Gastroesophageal sphincter (tissue), 4 donors: ENCODE measurements around the gene CACNG1. TPM values are rescaled to one million over a fixed set of nuclear protein-coding genes. Genes with fewer than 3 reads are reported as not detected.

Source experiments
- ATAC-seq: fragments of 150-250 bp; one replicate; pipeline ENCODE4 v1.9.1; 2016; ENCODE audit warnings: mild to moderate bottlenecking, moderate library complexity
- H3K27ac ChIP-seq, 4 donors: fragments of 200-600 bp; sonication (generic) in 3 of 4; 1 replicate in 3 of 4; 2 replicates in 1 of 4; pipeline ENCODE4 v1.5.1; 2016 to 2019
- H3K27me3 ChIP-seq: fragments of 200-600 bp; sonication (generic); one replicate; pipeline ENCODE4 v1.5.1; 2019
- H3K36me3 ChIP-seq, 2 donors: fragments of 200-600 bp; sonication (generic); one replicate each; pipeline ENCODE4 v1.5.1; 2019; ENCODE audit warnings: control low read depth in 1 of 2
- H3K4me1 ChIP-seq, 3 donors: fragments of 200-600 bp; sonication (generic); 1 replicate in 2 of 3; 2 replicates in 1 of 3; pipeline ENCODE4 v1.5.1; 2016 to 2019; ENCODE audit warnings: control low read depth in 2 of 3
- H3K4me3 ChIP-seq, 2 donors: fragments of 200-600 bp; sonication (generic); one replicate each; pipeline ENCODE4 v1.5.1; 2019; ENCODE audit warnings: mild to moderate bottlenecking in 1 of 2, moderate library complexity in 1 of 2
- H3K9me3 ChIP-seq, 3 donors: fragments of 200-600 bp; sonication (generic); one replicate each; pipeline ENCODE4 v1.5.1; 2017 to 2019; ENCODE audit warnings: control low read depth in 2 of 3
- CTCF ChIP-seq, 4 experiments: fragments of 200-600 bp in 2 of 4; fragments of 450-650 bp in 2 of 4; sonication (generic) in 1 of 4; IDR thresholded peaks; one replicate each; pipeline ENCODE4 v1.5.1; 2017 to 2019; ENCODE audit warnings: antibody characterized with exemption in 4 of 4, mild to moderate bottlenecking in 2 of 4, moderate library complexity in 2 of 4
- EP300 ChIP-seq: sonication (generic); formaldehyde crosslinking; IDR thresholded peaks from one replicate; pipeline ENCODE4 v1.6.1; 2017; ENCODE audit warnings: antibody characterized with exemption, mild to moderate bottlenecking
- POLR2A ChIP-seq, 2 donors: fragments of 450-650 bp; IDR thresholded peaks; one replicate each; pipeline ENCODE4 v1.6.1; 2017; ENCODE audit warnings: antibody characterized with exemption in 2 of 2, mild to moderate bottlenecking in 2 of 2, moderate library complexity in 1 of 2
- POLR2AphosphoS5 ChIP-seq: sonication (generic); formaldehyde crosslinking; IDR thresholded peaks from one replicate; pipeline ENCODE4 v1.6.1; 2017; ENCODE audit warnings: antibody characterized with exemption
- WGBS, 2 donors: methylation state at CpG; one replicate each; pipeline ENCODE4 v1.1.5; 2018; ENCODE audit warnings: low coverage in 1 of 2; 5-methylcytosine and 5-hydroxymethylcytosine counted together
- total RNA-seq, 4 donors: library from RNA; depleted of rRNA; stranded (reverse); fragments of >200 nt; gene quantifications; one replicate each; pipeline ENCODE4 v1.1.0, GENCODE V29; 2016

Gene CACNG1
- total RNA-seq, 4 donors from 2014 or later, result not detected

- Histone ChIP-seq H3K27me3 (peaks cover 6% of the 10 kb centered on the region), H3K9me3 (peaks cover 0 to 8% (median 0%) of the 10 kb centered on the region in 3 donors), H3K27ac (no peak overlapping the region), H3K4me3 (no peak overlapping the region), H3K36me3 (no peaks in the 10 kb centered on the region), H3K4me1 (no peaks in the 10 kb centered on the region)
- no peak for ATAC-seq
- 90% methylated on average over 2 to 8 of the region's 8 CpGs for WGBS, 2 donors
- TF ChIP-seq POLR2A (IDR thresholded peaks at IDR 0.05) (no peak), EP300 (no peak), POLR2AphosphoS5 (no peak), CTCF (IDR thresholded peaks at IDR 0.05) (no peak)
Measured at GRCh38 chr17:67013891-67014290, 30.5 kb upstream of the CACNG1 start.

- no peak for ATAC-seq
- WGBS, 2 donors, result 71 to 83% methylated on average over 10 of the region's 11 CpGs
- H3K27ac ChIP-seq, result no peak overlapping the region
Measured at GRCh38 chr17:67015001-67015400, 29.4 kb upstream of the CACNG1 start.

GRCh38 chr17:67016039-67016762 lies 28.2 kb upstream of the CACNG1 start:
- ATAC-seq, result no peak
- H3K4me3 ChIP-seq, result no peak overlapping the region
- WGBS, 2 donors, result 80% methylated on average over 4 of the region's 17 CpGs; no CpG with 5 or more reads in 1 of the 2 donors
- H3K4me1 ChIP-seq, result no peaks in the 10 kb centered on the region
- TF ChIP-seq POLR2AphosphoS5 (no peak), EP300 (no peak), CTCF (IDR thresholded peaks at IDR 0.05) (no peak), POLR2A (IDR thresholded peaks at IDR 0.05) (no peak)
- H3K27ac ChIP-seq, result no peak overlapping the region
- no peaks in the 10 kb centered on the region for H3K9me3 ChIP-seq
- H3K27me3 ChIP-seq, result peaks cover 6% of the 10 kb centered on the region
- H3K36me3 ChIP-seq, result no peaks in the 10 kb centered on the region

More at GRCh38 chr17:67015001-67015400, 29.4 kb upstream of the CACNG1 start:
- Histone ChIP-seq H3K27me3 (peaks cover 6% of the 10 kb centered on the region), H3K4me3 (no peak overlapping the region), H3K4me1 (no peaks in the 10 kb centered on the region), H3K36me3 (no peaks in the 10 kb centered on the region), H3K9me3 (no peaks in the 10 kb centered on the region)
- TF ChIP-seq CTCF (IDR thresholded peaks at IDR 0.05), result no peak
- TF ChIP-seq POLR2A (IDR thresholded peaks at IDR 0.05), result no peak
- no peak for TF ChIP-seq EP300
- TF ChIP-seq POLR2AphosphoS5, result no peak

- Histone ChIP-seq H3K36me3 (no peaks in the 10 kb centered on the region), H3K9me3 (no peaks in the 10 kb centered on the region), H3K4me3 (no peak overlapping the region), H3K27me3 (peaks cover 6% of the 10 kb centered on the region), H3K4me1 (no peaks in the 10 kb centered on the region), H3K27ac (no peak overlapping the region)
- 95% methylated on average over 6 of the region's 14 CpGs; no CpG with 5 or more reads in 1 of the 2 donors for WGBS, 2 donors
- no peak for ATAC-seq
- no peak for TF ChIP-seq POLR2AphosphoS5
- no peak for TF ChIP-seq CTCF (IDR thresholded peaks at IDR 0.05)
- no peak for TF ChIP-seq EP300
- no peak for TF ChIP-seq POLR2A (IDR thresholded peaks at IDR 0.05)
Measured at GRCh38 chr17:67017910-67018309, 26.4 kb upstream of the CACNG1 start.
